ENCODE data around the gene PDZD2. TPM values are rescaled to one million over a fixed set of nuclear protein-coding genes. Genes with fewer than 3 reads are reported as not detected.

PDZD2 gene
- total RNA-seq, 5 donors from 2014 or later (not counting 1 experiment from before 2014, with no cell fraction given) = 0.66 to 2.2 (median 1.2) TPM

DNA sequence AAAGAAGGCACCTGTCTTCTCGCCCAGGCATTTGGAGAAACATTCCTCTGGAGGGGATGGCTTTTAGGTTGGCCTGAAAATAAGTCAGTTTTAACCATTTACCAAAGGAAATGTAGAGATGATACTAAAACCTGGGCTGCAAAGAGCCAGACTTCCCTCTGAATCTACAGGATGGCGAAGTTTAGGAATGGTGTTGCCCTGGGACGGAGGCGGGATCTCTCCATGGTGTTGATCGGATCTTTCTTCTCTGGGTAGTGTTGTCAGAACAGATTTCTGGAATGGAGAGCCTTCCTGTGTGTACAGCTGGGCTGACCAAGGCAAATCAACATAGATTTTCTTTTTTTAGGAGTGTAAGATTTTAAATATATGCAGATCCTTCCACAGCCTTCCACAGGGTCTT is 159.2 kb downstream of the PDZD2 start:
- no peaks in the 10 kb centered on the region for H3K4me1 ChIP-seq (ENCODE audit: control insufficient read depth in 1 of 2, extremely low read depth in 1 of 2, insufficient read depth in 2 of 2, low read length in 2 of 2)
- DNase-seq (no peak), ATAC-seq (replicated peaks in 1 of 4) (no peak)
- Mint-ChIP-seq H3K36me3 (no peaks in the 10 kb centered on the region), H3K27me3 (peaks cover 2 to 25% of the 10 kb centered on the region in 2 donors), H3K4me3 (no peak overlapping the region), H3K9me3 (no peaks in the 10 kb centered on the region), H3K4me1 (no peaks in the 10 kb centered on the region), H3K27ac (no peak overlapping the region)
- no peaks in the 10 kb centered on the region for H3K9me3 ChIP-seq
- CTCF ChIA-PET = no interaction called here
- POLR2A ChIA-PET = interaction anchor here in 1 of 2 donors (0.6 kb wide), 1 partner anchor 342 kb away, joined by 4 read pairs; no protein-coding TSS in a partner anchor
- no peaks in the 10 kb centered on the region for H3K36me3 ChIP-seq (ENCODE audit: control insufficient read depth in 2 of 2, extremely low read depth in 1 of 2, insufficient read depth in 1 of 2, low read length in 1 of 2)
- no peak overlapping the region for H3K27ac ChIP-seq (ENCODE audit: low read length)
- H3K4me3 ChIP-seq (ENCODE audit: control insufficient read depth in 1 of 2, extremely low read depth in 1 of 2, low read length in 1 of 2) = no peak overlapping the region
- peaks cover 0 to 7% of the 10 kb centered on the region in 2 experiments for H3K27me3 ChIP-seq (replicated peaks in 1 of 2; ENCODE audit: control insufficient read depth in 2 of 2, extremely low read depth in 1 of 2, insufficient read depth in 2 of 2, low read length in 1 of 2)
- WGBS (ENCODE audit: insufficient coverage) = 100% methylated on average over 3 of the region's 5 CpGs

- no peaks in the 10 kb centered on the region for H3K36me3 Mint-ChIP-seq
- H3K4me1 ChIP-seq (ENCODE audit: control insufficient read depth in 1 of 2, extremely low read depth in 1 of 2, insufficient read depth in 2 of 2, low read length in 2 of 2) = no peaks in the 10 kb centered on the region
- no peaks in the 10 kb centered on the region for H3K9me3 ChIP-seq
- POLR2A ChIA-PET = no interaction called here
- CTCF ChIA-PET = no interaction called here
- H3K4me3 Mint-ChIP-seq = no peak overlapping the region
- DNase-seq = no peak
- no peak overlapping the region for H3K27ac Mint-ChIP-seq
- WGBS (ENCODE audit: insufficient coverage) = 100% methylated on average over 1 of the region's 1 CpG
- H3K36me3 ChIP-seq (ENCODE audit: control insufficient read depth in 2 of 2, extremely low read depth in 1 of 2, insufficient read depth in 1 of 2, low read length in 1 of 2) = no peaks in the 10 kb centered on the region
- H3K27ac ChIP-seq (ENCODE audit: low read length) = no peak overlapping the region
- no peaks in the 10 kb centered on the region for H3K9me3 Mint-ChIP-seq
- no peaks in the 10 kb centered on the region for H3K4me1 Mint-ChIP-seq
- peaks cover 2 to 25% of the 10 kb centered on the region in 2 donors for H3K27me3 Mint-ChIP-seq
- no peak overlapping the region for H3K4me3 ChIP-seq (ENCODE audit: control insufficient read depth in 1 of 2, extremely low read depth in 1 of 2, low read length in 1 of 2)
- ATAC-seq (replicated peaks in 1 of 4) = no peak
- H3K27me3 ChIP-seq (replicated peaks in 1 of 2; ENCODE audit: control insufficient read depth in 2 of 2, extremely low read depth in 1 of 2, insufficient read depth in 2 of 2, low read length in 1 of 2) = peaks cover 0 to 7% of the 10 kb centered on the region in 2 experiments
Measured at GRCh38 chr5:31800351-31800750, 161.4 kb downstream of the PDZD2 start.

DNA sequence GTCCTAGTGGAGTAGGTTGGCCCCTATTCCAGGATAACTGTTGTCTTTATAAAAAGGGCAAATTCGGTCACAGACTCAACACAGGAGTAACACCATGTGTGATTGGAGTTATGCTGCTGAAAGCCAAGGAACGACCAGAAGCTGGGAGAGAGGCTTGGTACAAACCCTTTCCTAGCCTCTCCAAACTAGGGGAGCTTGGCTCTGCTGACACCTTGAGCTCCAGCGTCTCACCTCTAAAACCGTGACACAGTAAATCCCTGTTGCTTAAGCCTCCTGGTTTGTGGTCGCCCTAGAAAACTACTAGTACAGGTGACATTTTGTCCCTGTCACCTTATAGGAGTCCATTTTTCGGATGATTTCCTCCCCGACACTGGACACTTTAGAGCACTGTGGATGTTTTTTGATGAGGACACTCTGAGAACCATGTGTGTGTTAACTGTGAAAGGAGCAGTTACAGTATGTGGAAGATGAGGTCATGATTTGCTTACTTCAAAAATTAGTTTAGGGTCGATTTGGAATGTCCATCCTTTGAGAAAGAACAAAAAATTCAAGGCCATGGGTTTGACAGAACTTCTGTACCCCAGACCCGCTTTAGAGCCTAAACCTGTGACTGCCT is 167.0 kb downstream of the PDZD2 start:
- no peak overlapping the region for H3K27ac ChIP-seq (ENCODE audit: low read length)
- no peaks in the 10 kb centered on the region for H3K36me3 ChIP-seq (ENCODE audit: control insufficient read depth in 2 of 2, extremely low read depth in 1 of 2, insufficient read depth in 1 of 2, low read length in 1 of 2)
- no peak overlapping the region for H3K27ac Mint-ChIP-seq
- no peaks in the 10 kb centered on the region for H3K36me3 Mint-ChIP-seq
- H3K4me3 ChIP-seq (ENCODE audit: control insufficient read depth in 1 of 2, extremely low read depth in 1 of 2, low read length in 1 of 2) = no peak overlapping the region
- peaks cover 4 to 11% of the 10 kb centered on the region in 2 donors for H3K27me3 Mint-ChIP-seq
- no peaks in the 10 kb centered on the region for H3K9me3 ChIP-seq
- DNase-seq (no peak), ATAC-seq (replicated peaks in 1 of 4) (no peak)
- no peaks in the 10 kb centered on the region for H3K4me1 Mint-ChIP-seq
- POLR2A ChIA-PET = no interaction called here
- WGBS (ENCODE audit: insufficient coverage) = 74% methylated on average over 6 of the region's 9 CpGs
- no peaks in the 10 kb centered on the region for H3K27me3 ChIP-seq (replicated peaks in 1 of 2; ENCODE audit: control insufficient read depth in 2 of 2, extremely low read depth in 1 of 2, insufficient read depth in 2 of 2, low read length in 1 of 2)
- H3K4me1 ChIP-seq (ENCODE audit: control insufficient read depth in 1 of 2, extremely low read depth in 1 of 2, insufficient read depth in 2 of 2, low read length in 2 of 2) = no peaks in the 10 kb centered on the region
- H3K4me3 Mint-ChIP-seq = no peak overlapping the region
- H3K9me3 Mint-ChIP-seq = no peaks in the 10 kb centered on the region
- CTCF ChIA-PET = interaction anchor here in 1 of 2 donors (0.5 kb wide), 1 partner anchor 9 kb away, joined by 5 read pairs; no protein-coding TSS in a partner anchor

DNA sequence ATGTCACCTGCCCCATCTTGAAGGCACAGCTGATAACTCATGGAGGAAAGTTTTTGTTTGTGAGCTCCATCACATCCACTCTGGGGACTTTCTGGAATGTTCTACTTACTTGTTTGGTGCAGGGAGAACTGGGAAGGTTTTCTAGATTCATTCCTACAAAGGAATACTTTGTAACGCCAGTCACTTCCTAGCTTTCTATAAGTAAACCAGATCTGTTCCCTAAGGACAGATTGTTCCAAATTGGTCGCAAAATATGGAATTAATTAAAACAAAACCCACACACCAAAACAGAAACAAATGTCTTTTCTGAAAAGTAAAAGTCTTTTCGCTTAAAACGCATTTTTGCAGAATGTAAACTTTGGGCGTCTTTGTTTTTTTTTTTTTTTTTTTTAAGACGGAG is 167.6 kb downstream of the PDZD2 start:
- H3K27me3 ChIP-seq (replicated peaks in 1 of 2; ENCODE audit: control insufficient read depth in 2 of 2, extremely low read depth in 1 of 2, insufficient read depth in 2 of 2, low read length in 1 of 2) = no peaks in the 10 kb centered on the region
- no peak overlapping the region for H3K4me3 ChIP-seq (ENCODE audit: control insufficient read depth in 1 of 2, extremely low read depth in 1 of 2, low read length in 1 of 2)
- CTCF ChIA-PET = interaction anchor here in 1 of 2 donors (0.7 kb wide), 1 partner anchor 1460 kb away, joined by 10 read pairs; no protein-coding TSS in a partner anchor
- H3K27ac Mint-ChIP-seq = no peak overlapping the region
- peaks cover 4 to 7% of the 10 kb centered on the region in 2 donors for H3K27me3 Mint-ChIP-seq
- no peaks in the 10 kb centered on the region for H3K9me3 Mint-ChIP-seq
- H3K36me3 ChIP-seq (ENCODE audit: control insufficient read depth in 2 of 2, extremely low read depth in 1 of 2, insufficient read depth in 1 of 2, low read length in 1 of 2) = no peaks in the 10 kb centered on the region
- ATAC-seq (replicated peaks in 1 of 4) = no peak
- H3K4me1 ChIP-seq (ENCODE audit: control insufficient read depth in 1 of 2, extremely low read depth in 1 of 2, insufficient read depth in 2 of 2, low read length in 2 of 2) = no peaks in the 10 kb centered on the region
- 100% methylated on average over 2 of the region's 6 CpGs for WGBS (ENCODE audit: insufficient coverage)
- no peaks in the 10 kb centered on the region for H3K9me3 ChIP-seq
- H3K4me1 Mint-ChIP-seq = no peaks in the 10 kb centered on the region
- no peak overlapping the region for H3K4me3 Mint-ChIP-seq
- no peak for DNase-seq
- no peaks in the 10 kb centered on the region for H3K36me3 Mint-ChIP-seq
- POLR2A ChIA-PET = no interaction called here
- no peak overlapping the region for H3K27ac ChIP-seq (ENCODE audit: low read length)

GRCh38 chr5:31807789-31808540 is 169.0 kb downstream of the PDZD2 start:
- ChIA-PET POLR2A (no interaction called here), CTCF (no interaction called here)
- Mint-ChIP-seq H3K36me3 (no peaks in the 10 kb centered on the region), H3K27me3 (peaks cover 0 to 2% of the 10 kb centered on the region in 2 donors), H3K9me3 (no peaks in the 10 kb centered on the region), H3K4me3 (no peak overlapping the region), H3K27ac (no peak overlapping the region), H3K4me1 (no peaks in the 10 kb centered on the region)
- 83% methylated on average over 9 of the region's 11 CpGs for whole genome bisulfite sequencing (ENCODE audit: insufficient coverage)
- H3K27me3 ChIP-seq (replicated peaks in 1 of 2; ENCODE audit: control insufficient read depth in 2 of 2, extremely low read depth in 1 of 2, insufficient read depth in 2 of 2, low read length in 1 of 2) = no peaks in the 10 kb centered on the region
- no peaks in the 10 kb centered on the region for H3K9me3 ChIP-seq
- ATAC-seq (replicated peaks in 1 of 4) (no peak), DNase-seq (no peak)
- H3K4me1 ChIP-seq (ENCODE audit: control insufficient read depth in 1 of 2, extremely low read depth in 1 of 2, insufficient read depth in 2 of 2, low read length in 2 of 2) = no peaks in the 10 kb centered on the region
- no peak overlapping the region for H3K4me3 ChIP-seq (ENCODE audit: control insufficient read depth in 1 of 2, extremely low read depth in 1 of 2, low read length in 1 of 2)
- H3K27ac ChIP-seq (ENCODE audit: low read length) = no peak overlapping the region
- no peaks in the 10 kb centered on the region for H3K36me3 ChIP-seq (ENCODE audit: control insufficient read depth in 2 of 2, extremely low read depth in 1 of 2, insufficient read depth in 1 of 2, low read length in 1 of 2)

DNA sequence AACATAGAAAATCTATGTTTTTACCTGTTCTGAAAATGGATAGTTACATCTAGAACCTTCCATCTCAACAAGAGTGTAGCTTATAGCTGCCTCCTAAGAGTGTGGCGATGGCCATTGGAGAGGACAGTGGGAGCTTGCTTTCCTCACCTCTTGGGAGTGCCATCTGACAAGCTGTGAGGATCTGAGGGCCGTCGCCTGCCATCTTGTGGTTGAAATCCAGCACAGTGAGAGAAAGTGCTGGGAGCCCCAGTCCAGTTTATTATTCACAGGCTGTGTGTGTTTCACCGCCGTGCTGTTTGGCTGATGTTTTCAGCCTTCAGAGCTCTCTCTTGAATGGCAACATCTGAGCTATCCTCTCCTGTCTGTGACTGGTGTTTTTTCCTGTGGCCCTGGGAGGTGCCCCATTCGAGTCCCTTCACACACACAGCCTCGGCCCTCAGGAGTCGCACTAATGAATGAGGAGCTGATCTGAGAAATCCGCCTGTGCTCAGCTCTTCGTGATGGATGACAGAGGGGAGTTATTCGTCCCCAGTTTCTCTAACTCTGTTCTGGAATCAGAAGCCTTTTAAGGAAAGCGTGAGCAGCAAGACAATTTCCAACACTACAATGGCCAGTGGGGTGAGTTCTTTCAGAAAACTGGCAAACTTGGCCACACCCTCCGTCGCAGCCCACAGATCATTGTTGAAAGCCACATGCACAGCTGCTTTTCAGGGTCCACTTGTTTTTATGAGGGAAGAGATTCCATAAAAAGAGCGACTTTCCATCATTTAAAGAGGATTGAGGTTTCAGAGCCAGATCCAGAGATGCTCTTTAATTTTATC is 170.3 kb downstream of the PDZD2 start:
- H3K27me3 Mint-ChIP-seq = peaks cover 0 to 2% of the 10 kb centered on the region in 2 donors
- H3K27me3 ChIP-seq (replicated peaks in 1 of 2; ENCODE audit: control insufficient read depth in 2 of 2, extremely low read depth in 1 of 2, insufficient read depth in 2 of 2, low read length in 1 of 2) = no peaks in the 10 kb centered on the region
- H3K27ac Mint-ChIP-seq = no peak overlapping the region
- no peak overlapping the region for H3K4me3 Mint-ChIP-seq
- no peaks in the 10 kb centered on the region for H3K4me1 ChIP-seq (ENCODE audit: control insufficient read depth in 1 of 2, extremely low read depth in 1 of 2, insufficient read depth in 2 of 2, low read length in 2 of 2)
- H3K9me3 Mint-ChIP-seq = no peaks in the 10 kb centered on the region
- no peaks in the 10 kb centered on the region for H3K9me3 ChIP-seq
- H3K36me3 Mint-ChIP-seq = no peaks in the 10 kb centered on the region
- 63% methylated on average over 8 of the region's 15 CpGs for WGBS (ENCODE audit: insufficient coverage)
- H3K36me3 ChIP-seq (ENCODE audit: control insufficient read depth in 2 of 2, extremely low read depth in 1 of 2, insufficient read depth in 1 of 2, low read length in 1 of 2) = no peaks in the 10 kb centered on the region
- ATAC-seq (replicated peaks in 1 of 4) (no peak), DNase-seq (peak in 9 of 35 experiments; percentile 2 to 28 (median 7))
- H3K4me3 ChIP-seq (ENCODE audit: control insufficient read depth in 1 of 2, extremely low read depth in 1 of 2, low read length in 1 of 2) = no peak overlapping the region
- H3K4me1 Mint-ChIP-seq = no peaks in the 10 kb centered on the region
- POLR2A ChIA-PET = no interaction called here
- H3K27ac ChIP-seq (ENCODE audit: low read length) = no peak overlapping the region
- CTCF ChIA-PET = interaction anchor here (0.7 to 1.3 kb wide), 2 partner anchors 9 to 268 kb away, joined by 3 to 4 read pairs; no protein-coding TSS in a partner anchor

All from T-cell (primary cell).